Measurements from ENCODE around the gene MAST4. TPM values are rescaled to one million over a fixed set of nuclear protein-coding genes. Genes with fewer than 3 reads are reported as not detected.

The MAST4 gene
- total and polyA plus RNA-seq, 2 of the 13 experiments (the other 11 are each of a cell fraction or from before 2014, with no cell fraction given): 3.4 to 3.7 TPM

- no peak for TF ChIP-seq CREB3 (CRISPR knock-in tag; IDR thresholded peaks at IDR 0.05)
- TF ChIP-seq HNF4G (IDR thresholded peaks at IDR 0.05; ENCODE audit: borderline replicate concordance, low read depth, low read length): no peak
- TF ChIP-seq HNF4G (CRISPR knock-in tag; IDR thresholded peaks at IDR 0.05; ENCODE audit: borderline replicate concordance, low read depth): no peak
- TF ChIP-seq ZNF367 (CRISPR knock-in tag; IDR thresholded peaks at IDR 0.05; ENCODE audit: borderline replicate concordance): no peak
- no peak for TF ChIP-seq CREBL2 (CRISPR knock-in tag; IDR thresholded peaks at IDR 0.05; ENCODE audit: borderline replicate concordance)
- no peak for TF ChIP-seq ZNF703 (CRISPR knock-in tag; IDR thresholded peaks at IDR 0.05; ENCODE audit: borderline replicate concordance)
Measured at GRCh38 chr5:67042176-67043003, 446.2 kb downstream of the MAST4 start (continued).

- no peak for DNase-seq (ENCODE audit: low spot score)
- intact Hi-C loops (cut with micrococcal nuclease; ENCODE audit: unreplicated experiment) (no loop called here), in situ Hi-C loops (cut with HindIII; ENCODE audit: extremely low pct_ligation_motif_present, low pct_unique_long_range_greater_than_20kb) (no loop called here)
- H3K27me3 ChIP-seq (ENCODE audit: control insufficient read depth in 1 of 2, insufficient read depth in 2 of 2, low read length in 2 of 2): no peaks in the 10 kb centered on the region
- WGBS (ENCODE audit: low lambda C conversion rate): 95% methylated on average over 3 of the region's 3 CpGs
- H3K4me2 ChIP-seq (ENCODE audit: low read depth, low read length): no peak overlapping the region
- H3K36me3 ChIP-seq (replicated peaks in 1 of 2; ENCODE audit: control insufficient read depth in 1 of 2, insufficient read depth in 2 of 2, low read length in 2 of 2): no peaks in the 10 kb centered on the region
- ChIA-PET CTCF (ENCODE audit: low intra/inter-chr PET ratio, low total read pairs) (no interaction called here), POLR2A (no interaction called here)
- no TSS peak for BruUV-seq (replicated peaks)
- no peak overlapping the region for H3K4me3 ChIP-seq (replicated peaks in 1 of 3; ENCODE audit: insufficient read depth in 1 of 3, low read depth in 2 of 3, low read length in 3 of 3)
- no peak for ATAC-seq
- peaks cover 7% of the 10 kb centered on the region for H3K4me1 ChIP-seq (ENCODE audit: insufficient read depth, low read length)
- TF ChIP-seq NFRKB (IDR thresholded peaks at IDR 0.05) (no peak), ZNF12 (CRISPR knock-in tag; IDR thresholded peaks at IDR 0.05) (no peak), LCORL (IDR thresholded peaks at IDR 0.05) (no peak), LCORL (CRISPR knock-in tag; IDR thresholded peaks at IDR 0.05) (no peak), ZNF790 (CRISPR knock-in tag; IDR thresholded peaks at IDR 0.05; ENCODE audit: borderline replicate concordance) (no peak), ZNF234 (CRISPR knock-in tag; conservative IDR thresholded peaks at IDR 0.05) (no peak), ZNF644 (CRISPR knock-in tag; IDR thresholded peaks at IDR 0.05; ENCODE audit: low read depth) (no peak)
- no peak overlapping the region for H3K27ac ChIP-seq (ENCODE audit: extremely low read length, insufficient read depth, low read length)
- H4K20me1 ChIP-seq (ENCODE audit: insufficient read depth, low read length): no peaks in the 10 kb centered on the region
- no peaks in the 10 kb centered on the region for H3K9me3 ChIP-seq (ENCODE audit: low read length)
- H3K79me2 ChIP-seq (ENCODE audit: insufficient read depth, low read length): no peaks in the 10 kb centered on the region
- H3K9ac ChIP-seq (ENCODE audit: insufficient read depth, low read depth, low read length): no peak overlapping the region
- no peak for FAIRE-seq
- H2AFZ ChIP-seq (ENCODE audit: low read length): no peak overlapping the region
Measured at GRCh38 chr5:67043796-67044511, 447.8 kb downstream of the MAST4 start.

All from HepG2 (cell line).